ENCODE measurements around the gene ZNF117. TPM values are rescaled to one million over a fixed set of nuclear protein-coding genes. Genes with fewer than 3 reads are reported as not detected.
"Not testable (repeated sequence)": the region's sequence is repeated elsewhere in the genome, so short reads cannot be mapped to it uniquely, and the experiment has no call there.

ZNF117 gene
- polyA plus RNA-seq, 4 donors = 28.0 to 59.7 (median 36.6) TPM

GRCh38 chr7:64997164-64997908 lies 6.5 kb upstream of the ZNF117 start:
- DNase-seq (ENCODE audit: low read depth in 4 of 4, low spot score in 3 of 4) = no peak

- no peak for DNase-seq (ENCODE audit: low read depth in 4 of 4, low spot score in 3 of 4)
Observed at GRCh38 chr7:64996305-64996704, 5.5 kb upstream of the ZNF117 start.

GRCh38 chr7:64993901-64994300 lies 3.1 kb upstream of the ZNF117 start:
- no peak for DNase-seq (ENCODE audit: low read depth in 4 of 4, low spot score in 3 of 4)

- DNase-seq (ENCODE audit: low read depth in 4 of 4, low spot score in 3 of 4) = no peak
Observed at GRCh38 chr7:64992971-64993370, 2.1 kb upstream of the ZNF117 start.

GRCh38 chr7:64990216-64990615 lies 620 bp downstream of the ZNF117 start:
- DNase-seq (ENCODE audit: low read depth in 4 of 4, low spot score in 3 of 4) = no peak

- DNase-seq (ENCODE audit: low read depth in 4 of 4, low spot score in 3 of 4) = no peak
Observed at GRCh38 chr7:64978497-64979203, 12.2 kb downstream of the ZNF117 start.

GRCh38 chr7:64965594-64965993 lies 25.2 kb downstream of the ZNF117 start:
- DNase-seq (ENCODE audit: low read depth in 4 of 4, low spot score in 3 of 4) = no peak

- no peak for DNase-seq (ENCODE audit: low read depth in 4 of 4, low spot score in 3 of 4)
Observed at GRCh38 chr7:64959072-64959747, 31.6 kb downstream of the ZNF117 start.

GRCh38 chr7:64951250-64951848 lies 39.5 kb downstream of the ZNF117 start:
- peak in 3 of 4 donors; percentile 18 to 27 (median 24) for DNase-seq (ENCODE audit: low read depth in 4 of 4, low spot score in 3 of 4)

- not testable (repeated sequence) for DNase-seq (ENCODE audit: low read depth in 4 of 4, low spot score in 3 of 4)
Observed at GRCh38 chr7:64950673-64951072, 40.2 kb downstream of the ZNF117 start.

GRCh38 chr7:64948774-64949173 lies 42.1 kb downstream of the ZNF117 start:
- DNase-seq (ENCODE audit: low read depth in 4 of 4, low spot score in 3 of 4) = not testable (repeated sequence)

- no peak for DNase-seq (ENCODE audit: low read depth in 4 of 4, low spot score in 3 of 4)
Observed at GRCh38 chr7:64947252-64948000, 43.4 kb downstream of the ZNF117 start.

GRCh38 chr7:64946772-64947171 lies 44.1 kb downstream of the ZNF117 start:
- no peak for DNase-seq (ENCODE audit: low read depth in 4 of 4, low spot score in 3 of 4)

- no peak for DNase-seq (ENCODE audit: low read depth in 4 of 4, low spot score in 3 of 4)
Observed at GRCh38 chr7:64945503-64946175, 45.2 kb downstream of the ZNF117 start.

- not testable (repeated sequence) for DNase-seq (ENCODE audit: low read depth in 4 of 4, low spot score in 3 of 4)
Observed at GRCh38 chr7:64944667-64945502, 46.0 kb downstream of the ZNF117 start.

GRCh38 chr7:64940021-64940420 lies 50.8 kb downstream of the ZNF117 start:
- not testable (repeated sequence) for DNase-seq (ENCODE audit: low read depth in 4 of 4, low spot score in 3 of 4)

GRCh38 chr7:64938540-64938939 lies 52.3 kb downstream of the ZNF117 start:
- no peak for DNase-seq (ENCODE audit: low read depth in 4 of 4, low spot score in 3 of 4)

GRCh38 chr7:64934478-64934877 lies 56.4 kb downstream of the ZNF117 start:
- no peak for DNase-seq (ENCODE audit: low read depth in 4 of 4, low spot score in 3 of 4)

Data from left renal pelvis (tissue), 4 donors.